Stimulated activated CD8-positive, alpha-beta memory T cell treated with anti-CD3 and anti-CD28 coated beads, Interleukin-12 subunit alpha, Interleukin-12 subunit beta, amount 100 ng/mL, for 24 hours (primary cell): ENCODE measurements around the gene COX14.
"Not testable (repeated sequence)": the region's sequence is repeated elsewhere in the genome, so short reads cannot be mapped to it uniquely, and the experiment has no call there.

Experiments used
- DNase-seq: peaks from one replicate; pipeline ENCODE4 v3.0.0-alpha.2; 2020; ENCODE audit errors: extremely low read depth

The COX14 gene

DNA sequence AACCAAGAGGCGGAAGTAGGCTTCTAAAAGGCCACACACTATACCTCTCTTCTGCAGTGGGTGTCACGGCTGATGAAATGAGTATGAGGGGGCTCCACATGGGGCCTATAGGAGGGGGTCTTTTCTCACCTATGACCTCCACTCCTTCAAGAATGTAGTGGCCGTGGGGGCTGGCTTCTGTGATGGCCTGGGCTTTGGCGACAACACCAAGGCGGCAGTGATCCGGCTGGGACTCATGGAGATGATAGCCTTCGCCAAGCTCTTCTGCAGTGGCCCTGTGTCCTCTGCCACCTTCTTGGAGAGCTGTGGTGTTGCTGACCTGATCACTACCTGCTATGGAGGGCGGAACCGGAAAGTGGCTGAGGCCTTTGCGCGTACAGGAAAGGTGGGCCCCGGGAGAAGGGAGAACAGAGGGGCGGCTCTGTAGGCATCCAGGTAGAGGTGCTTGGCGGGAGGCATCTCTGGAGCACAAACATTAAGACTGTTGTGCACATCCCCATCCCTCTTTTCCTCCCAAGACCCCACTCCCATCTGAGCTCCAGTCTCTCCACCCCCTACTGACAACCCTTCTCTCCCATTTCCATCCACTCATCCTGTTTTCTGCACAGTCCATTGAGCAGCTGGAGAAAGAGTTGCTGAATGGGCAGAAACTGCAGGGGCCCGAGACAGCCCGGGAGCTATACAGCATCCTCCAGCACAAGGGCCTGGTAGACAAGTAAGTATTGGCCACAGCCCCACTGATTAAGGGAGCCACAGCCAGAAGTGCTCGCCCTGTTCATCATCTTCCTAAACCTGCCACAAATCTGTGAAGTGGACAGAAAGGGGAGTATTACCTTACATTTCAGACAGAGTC is 4.4 kb upstream of the COX14 start:
- DNase-seq: no peak

DNA sequence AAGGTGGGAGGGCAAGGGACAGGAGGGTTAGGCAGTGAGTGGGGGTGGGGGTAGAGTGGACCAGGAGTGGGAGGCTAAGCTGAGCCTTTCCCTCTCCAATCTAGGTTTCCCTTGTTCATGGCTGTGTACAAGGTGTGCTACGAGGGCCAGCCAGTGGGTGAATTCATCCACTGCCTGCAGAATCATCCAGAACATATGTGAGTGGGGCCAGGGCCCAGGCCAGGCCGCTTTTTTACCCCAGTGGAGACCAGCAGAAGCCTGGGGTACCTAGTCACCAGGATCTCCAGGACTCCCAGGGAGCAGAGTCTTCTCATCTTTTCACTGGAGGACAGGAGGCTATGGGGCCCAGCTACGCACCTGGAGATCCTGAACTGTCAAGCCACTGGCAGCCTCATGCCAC is 2.7 kb upstream of the COX14 start:
- no peak for DNase-seq

DNA sequence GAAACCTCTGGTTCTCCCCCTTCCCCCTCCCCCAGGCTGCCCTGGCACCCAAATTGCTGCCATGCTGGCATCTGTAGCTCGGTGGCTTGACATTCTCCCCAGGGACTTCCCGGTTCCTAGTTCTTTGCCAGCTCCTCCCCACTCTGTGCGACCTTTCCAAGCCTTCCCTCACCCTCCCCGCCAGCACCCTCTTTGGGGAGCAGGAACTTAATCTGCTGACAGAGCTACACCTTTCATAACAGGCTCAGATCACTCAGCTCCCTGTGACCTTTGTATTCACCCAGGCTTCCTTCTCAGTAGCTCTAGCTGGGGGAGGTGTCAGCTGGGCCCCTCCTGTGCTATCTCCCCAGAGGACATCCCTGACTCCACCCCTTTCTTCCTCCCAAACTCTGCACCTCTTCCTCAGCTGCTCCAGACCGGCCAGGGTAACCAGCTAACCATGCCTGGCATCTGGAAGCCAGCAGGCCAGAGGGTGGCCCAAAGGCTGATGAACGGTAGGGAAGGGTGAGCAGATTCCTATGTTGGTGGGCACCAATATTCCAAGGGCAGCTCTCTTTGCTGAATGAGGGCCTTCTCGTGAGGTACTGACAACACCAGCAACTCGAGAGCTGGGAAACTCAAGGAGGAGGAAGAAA is 1.8 kb upstream of the COX14 start:
- DNase-seq: no peak

DNA sequence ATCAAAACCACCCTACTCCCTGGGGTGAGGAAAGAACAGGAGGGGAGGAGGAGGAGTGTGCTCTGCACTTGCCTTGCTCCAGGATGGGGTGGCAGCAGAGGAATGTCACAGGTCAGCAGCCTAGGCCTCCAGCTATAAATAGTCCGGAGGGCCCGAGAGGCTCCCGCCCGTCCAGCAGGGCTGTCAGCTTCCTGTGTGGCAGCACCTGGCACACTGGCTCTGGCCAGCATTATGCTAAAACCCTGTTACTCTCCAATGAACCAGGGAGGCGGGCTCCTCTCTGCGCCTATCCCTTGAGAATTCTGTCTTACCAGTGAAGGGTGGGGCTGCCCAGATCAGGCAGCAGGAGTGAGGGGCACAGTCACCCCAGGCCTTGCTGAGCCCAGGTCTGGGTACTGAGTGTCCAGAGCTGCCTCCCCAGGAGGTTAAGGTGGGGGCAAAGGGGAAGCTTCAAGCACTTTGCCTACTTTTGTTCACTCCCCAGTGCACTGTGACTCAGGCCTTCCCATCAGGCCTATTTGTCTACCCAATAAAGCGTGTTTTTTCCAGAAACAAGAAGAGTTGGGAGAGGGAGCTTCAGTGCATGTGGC is 1.2 kb upstream of the COX14 start:
- no peak for DNase-seq

DNA sequence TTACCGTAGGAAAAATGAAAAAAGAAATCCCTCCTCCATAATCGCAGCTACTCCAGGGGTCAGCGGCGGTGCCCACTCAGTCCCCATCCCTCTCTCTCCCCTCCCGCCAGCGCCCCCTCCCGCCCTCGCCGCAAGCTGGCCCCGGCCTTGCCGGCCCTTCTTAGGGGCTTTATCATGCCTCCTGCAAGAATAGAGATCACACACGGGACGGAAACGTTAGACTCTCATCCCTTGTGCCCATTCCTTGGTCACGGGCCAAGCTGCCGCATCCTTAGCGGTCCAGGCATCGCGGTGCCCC is 692 bp upstream of the COX14 start:
- no peak for DNase-seq

DNA sequence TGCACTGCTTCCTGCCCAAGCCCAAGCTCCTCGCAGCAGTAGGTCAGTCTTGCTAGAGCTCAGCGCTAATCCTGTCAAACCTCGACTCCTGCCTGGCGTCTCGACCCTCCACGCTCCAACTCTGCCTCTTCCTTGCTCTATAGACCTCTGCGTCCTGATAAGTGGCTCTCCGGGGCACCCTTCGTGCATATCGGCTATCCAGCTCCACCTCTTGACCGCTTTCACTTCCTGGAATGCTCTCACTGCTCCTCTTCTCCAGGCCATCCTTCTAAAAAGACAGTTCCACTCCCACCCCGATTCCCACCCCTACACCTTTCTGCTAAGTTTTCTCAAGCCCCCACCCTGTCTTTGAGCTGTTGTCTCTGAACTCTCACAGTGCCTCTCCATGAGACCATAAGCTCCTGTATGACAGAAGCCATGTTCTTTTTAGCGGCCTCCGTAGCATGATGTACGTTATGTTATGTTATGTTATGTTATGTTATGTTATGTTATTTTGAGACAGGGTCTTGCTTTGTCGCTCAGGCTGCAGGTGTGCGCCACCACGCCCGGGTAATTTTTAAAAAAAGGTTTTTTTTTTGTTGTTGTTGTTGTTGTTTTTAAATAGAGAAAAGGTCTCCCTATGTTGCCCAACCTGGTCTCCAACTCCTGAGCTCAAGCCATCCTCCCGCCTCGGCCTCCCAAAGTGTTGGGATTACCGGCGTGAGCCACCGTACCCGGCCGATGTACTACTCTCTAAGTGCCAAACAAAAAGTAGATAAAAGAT is 601 bp downstream of the COX14 start:
- DNase-seq: no peak

DNA sequence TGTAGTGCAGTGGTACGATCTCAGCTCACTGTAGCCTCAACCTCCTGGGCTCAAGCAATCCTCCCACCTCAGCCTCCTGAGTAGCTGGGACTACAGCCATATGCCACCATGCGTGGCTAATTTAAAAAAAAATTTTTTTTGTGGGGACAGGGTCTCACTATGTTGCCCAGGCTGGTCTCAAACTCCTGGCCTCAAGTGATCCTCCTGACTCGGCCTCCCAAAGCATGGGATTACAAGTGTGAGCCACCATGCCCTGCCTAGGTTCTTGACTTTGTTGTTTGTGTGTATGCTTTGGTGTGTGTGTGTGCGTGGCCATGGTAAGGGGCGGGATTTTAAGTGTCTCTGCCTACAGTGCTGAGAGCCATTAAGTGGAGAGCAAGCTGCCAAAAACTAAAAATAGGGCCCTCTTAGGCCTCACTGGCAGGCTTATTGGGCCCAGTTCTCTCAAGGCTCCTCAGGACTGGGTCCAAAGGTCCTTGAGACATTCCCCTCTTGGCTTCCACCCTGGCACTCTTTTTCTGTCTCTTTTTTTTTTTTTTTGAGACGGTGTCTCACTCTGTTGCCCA is 5.1 kb downstream of the COX14 start:
- DNase-seq: no peak

DNA sequence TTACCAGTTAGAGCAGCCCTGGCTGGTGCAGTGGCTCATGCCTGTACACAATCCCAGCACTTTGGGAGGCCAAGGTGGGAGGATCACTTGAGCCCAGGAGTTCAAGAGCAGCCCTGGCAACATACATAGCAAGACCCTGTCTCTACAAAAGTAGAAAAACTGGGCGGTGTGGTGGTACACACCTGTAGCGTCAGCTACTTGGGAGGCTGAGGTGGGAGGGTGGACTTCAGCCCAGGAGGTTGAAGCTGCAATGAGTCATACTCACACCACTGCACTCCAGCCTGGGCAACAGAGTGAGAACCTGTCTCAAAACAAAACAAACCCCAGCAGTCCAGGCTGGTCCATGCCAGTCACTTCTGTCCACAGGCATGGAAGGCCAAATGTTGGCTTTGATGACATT is 7.4 kb downstream of the COX14 start:
- no peak for DNase-seq

DNA sequence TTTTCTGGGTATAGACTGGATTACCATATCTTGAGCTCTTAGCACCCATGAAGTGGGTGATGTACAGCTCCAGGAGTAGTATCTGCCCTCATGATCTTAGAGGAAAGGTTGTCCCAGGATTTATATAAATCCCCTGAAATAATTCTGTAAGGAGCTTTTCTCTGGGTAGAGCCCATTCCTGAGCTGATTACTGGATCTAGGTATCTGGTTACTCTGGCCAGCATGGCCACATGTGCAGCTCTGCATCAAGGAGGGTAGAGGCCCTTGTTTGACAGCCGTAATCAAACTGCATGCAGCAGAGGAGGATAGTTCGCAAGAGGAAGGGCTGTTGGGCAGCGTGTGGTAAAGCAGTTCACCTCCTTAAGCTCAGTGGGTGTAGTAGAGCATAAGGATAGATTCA is 8.5 kb downstream of the COX14 start:
- DNase-seq: no peak

DNA sequence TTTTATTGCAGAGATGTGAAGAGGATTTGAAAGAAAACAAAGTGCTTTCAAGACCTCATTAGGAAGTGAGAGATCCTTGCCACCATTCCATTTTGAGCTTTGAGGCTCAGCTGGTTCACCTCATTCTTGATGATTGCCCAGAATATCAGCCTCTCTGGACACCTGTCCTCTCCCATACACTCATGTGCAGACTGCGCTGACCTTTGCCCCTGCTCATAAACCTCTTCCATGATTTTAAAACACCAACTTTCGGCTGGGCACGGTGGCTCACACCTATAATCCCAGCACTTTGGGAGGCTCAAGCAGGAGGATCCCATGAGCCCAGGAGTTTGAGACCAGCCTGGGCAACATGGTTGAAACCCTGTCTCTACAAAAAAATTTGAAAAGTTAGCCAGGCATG is 8.9 kb downstream of the COX14 start:
- no peak for DNase-seq

DNA sequence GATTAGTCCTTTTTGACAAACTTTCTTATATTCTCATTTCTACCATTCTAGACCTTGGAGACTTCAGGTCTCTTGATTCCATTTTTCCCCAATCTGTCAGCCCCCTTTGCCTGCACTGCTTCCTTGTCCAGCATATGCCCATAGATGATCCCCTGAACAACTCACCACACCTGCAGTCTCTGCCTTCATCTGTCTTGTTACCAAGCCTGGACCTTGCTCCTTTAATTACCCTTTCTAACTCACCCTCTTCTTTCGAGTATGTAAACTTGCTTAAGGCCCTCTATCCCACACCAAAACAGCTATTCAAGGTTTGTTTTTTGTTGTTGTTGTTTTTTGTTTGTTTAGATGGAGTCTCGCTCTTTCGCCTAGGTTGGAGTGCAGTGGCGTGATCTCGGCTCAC is 9.6 kb downstream of the COX14 start:
- DNase-seq: no peak

DNA sequence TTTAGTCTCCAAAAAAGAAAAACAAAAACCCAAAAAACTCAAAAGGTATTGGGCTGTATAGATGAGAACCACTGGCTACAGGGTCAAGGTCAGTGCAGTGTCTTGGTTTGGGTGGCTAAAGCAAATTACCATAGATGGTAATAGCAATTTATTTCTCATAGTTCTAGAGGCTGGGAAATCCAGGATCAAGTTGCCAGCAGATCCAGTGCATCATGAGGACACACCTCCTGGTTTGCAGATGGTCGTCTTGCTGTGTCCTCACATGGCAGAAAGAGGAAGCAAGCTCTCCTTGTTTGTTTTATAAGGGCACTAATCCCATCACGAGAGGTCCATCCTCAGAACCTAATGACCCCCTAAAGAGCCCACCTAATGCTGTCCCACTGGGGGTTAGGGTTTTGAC is 11.2 kb downstream of the COX14 start:
- no peak for DNase-seq

DNA sequence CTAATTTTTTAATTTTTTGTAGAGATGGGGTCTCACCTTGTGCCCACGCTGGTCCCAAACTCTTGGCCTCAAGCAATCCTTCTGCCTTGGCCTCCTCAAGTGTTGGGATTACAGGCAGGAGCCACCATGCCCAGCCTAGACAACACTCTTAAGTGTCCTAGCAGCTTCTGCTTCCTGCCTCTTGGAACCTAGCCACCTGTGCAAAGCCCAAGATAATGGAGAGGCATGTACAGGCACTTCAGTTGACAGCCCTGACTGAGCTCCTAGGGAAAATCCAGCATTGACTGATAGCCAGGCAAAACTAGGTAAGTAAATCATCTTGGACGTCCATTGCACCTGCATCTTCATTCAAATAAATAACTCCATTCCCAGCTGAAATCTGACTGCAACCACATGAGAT is 15.5 kb downstream of the COX14 start:
- DNase-seq: no peak

DNA sequence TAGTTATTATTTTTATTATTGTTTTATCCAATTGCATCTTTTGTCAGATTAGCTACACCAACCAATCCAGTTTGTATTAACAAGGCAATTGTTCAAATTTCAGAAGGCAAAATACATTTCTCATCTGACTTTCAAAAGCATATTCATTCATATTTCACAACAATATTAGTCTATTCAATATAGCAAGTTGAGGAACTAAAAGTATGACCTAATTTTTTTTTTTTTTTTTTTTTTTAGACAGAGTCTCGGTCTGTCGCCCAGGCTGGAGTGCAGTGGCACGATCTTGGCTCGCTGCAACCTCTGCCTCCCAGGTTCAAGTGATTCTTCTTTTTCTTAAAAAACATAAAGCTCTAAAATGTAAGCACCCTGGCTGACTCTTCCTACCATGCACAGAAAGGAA is 17.3 kb downstream of the COX14 start:
- DNase-seq: no peak

DNA sequence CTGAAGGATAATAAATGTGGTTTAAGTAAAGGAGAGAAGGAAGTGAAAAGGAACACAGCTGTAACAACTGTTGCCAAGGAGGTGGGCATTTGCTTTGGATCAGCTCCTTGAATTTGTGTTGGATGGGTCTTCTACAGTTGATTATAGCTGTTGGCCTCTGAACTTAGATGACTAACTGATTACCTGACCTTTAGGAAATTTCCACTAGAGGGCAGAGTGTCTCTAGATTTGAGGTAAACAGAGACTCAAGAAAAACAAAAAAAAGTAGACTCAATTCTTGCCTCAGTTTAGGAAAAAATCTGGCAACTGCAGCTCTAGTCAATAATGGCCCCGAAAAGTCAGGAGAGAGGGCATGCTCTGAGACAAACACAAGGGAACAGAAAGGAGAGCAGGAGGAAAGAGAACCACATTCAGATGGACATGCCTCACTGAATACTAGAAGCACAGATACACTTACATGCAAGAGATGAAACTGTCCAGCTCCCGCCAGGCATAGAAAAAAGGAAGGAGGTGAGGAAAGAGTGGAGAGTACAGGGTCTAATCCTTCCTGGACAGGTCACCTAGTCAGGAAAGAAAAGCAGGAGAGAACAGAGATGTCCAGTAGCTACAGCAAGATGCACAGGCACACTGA is 20.6 kb downstream of the COX14 start:
- no peak for DNase-seq

DNA sequence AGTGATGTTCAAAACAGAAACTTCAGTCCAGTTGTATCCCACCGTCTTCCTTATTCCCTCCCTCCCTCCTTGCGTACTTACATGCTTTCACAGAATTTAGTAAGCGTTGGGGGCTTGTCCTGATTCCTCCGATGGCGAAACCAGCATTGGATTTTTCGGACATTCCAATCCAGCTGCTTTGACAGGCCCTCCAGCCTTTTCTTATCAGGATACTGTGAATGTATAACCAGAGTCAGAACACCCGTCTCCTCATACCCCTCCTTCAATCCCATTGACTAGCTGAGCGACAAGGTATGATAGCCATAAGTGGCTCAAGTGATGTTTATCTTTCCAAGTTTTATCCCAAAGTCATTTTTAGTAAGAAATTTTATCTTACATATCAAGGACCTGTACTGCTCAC is 31.0 kb downstream of the COX14 start:
- DNase-seq: no peak

DNA sequence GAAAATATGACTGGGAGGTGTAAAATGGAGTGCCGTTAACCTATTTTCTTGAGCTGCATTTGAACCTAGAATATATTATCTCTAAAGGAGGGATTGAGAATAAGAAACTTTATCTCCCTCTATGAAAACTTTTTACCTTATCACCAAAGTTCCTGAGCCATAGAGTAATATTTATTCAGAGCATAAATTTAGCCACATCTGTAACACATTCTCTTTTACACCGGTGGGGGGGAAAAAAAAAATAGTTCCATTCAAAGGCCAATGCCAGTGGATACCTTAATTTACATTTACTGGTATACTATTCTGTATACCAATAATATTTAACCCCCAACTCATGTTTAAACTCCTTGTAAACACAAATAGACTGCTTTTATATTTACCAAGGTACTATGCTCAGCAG is 33.4 kb downstream of the COX14 start:
- no peak for DNase-seq

DNA sequence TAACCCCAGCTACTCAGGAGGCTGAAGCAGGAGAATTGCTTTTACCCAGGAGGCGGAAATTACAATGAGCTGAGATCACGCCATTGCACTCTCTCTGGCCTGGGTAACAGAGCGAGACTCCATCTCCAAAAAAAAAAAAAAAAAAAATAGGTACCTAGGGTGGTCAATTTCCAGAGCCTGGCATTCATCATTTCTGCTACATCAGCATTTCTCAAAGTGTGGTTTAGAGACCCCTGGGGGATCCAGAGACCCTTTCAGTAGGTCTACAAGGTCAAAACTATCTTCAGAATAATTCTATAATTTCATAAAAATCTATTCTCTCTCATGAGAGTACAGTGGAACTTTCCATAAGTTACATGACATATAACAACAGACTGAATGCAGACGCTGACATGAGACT is 35.2 kb downstream of the COX14 start:
- DNase-seq: no peak

DNA sequence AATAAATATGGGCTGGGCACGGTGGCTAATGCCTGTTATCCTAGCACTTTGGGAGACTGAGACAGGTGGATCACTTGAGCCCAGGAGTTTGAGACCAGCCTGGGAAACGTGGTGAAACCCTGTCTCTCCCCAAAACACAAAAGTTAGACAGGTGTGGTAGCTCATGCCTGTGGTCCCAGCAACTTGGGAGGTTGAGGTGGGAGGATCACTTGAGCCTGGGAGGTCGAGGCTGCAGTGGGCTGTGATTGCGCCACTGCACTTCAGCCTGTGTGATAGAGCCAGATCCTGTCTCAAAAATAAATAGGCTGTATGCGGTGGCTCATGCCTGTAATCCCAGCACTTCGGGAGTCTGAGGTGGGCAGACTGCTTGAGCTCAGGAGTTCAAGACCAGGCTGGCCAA is 36.0 kb downstream of the COX14 start:
- DNase-seq: not testable (repeated sequence)

DNA sequence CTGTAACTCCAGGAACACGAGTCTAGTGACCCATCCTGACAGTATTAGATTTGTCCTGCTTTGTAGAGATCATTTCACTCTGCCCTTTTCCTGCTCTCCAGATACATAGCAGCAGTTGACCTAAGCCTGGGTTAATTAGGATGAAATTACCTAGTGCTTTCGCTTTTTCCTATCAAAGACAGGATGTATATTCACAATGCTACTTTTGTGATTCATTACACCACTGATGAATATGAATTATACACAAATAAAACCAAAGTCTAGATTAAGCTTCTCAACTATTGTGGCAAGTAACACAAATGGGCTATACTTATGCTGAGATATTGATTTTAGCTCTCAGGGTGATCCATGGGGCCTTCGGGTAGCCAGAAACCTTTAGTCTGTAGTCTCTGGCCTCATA is 37.3 kb downstream of the COX14 start:
- no peak for DNase-seq

DNA sequence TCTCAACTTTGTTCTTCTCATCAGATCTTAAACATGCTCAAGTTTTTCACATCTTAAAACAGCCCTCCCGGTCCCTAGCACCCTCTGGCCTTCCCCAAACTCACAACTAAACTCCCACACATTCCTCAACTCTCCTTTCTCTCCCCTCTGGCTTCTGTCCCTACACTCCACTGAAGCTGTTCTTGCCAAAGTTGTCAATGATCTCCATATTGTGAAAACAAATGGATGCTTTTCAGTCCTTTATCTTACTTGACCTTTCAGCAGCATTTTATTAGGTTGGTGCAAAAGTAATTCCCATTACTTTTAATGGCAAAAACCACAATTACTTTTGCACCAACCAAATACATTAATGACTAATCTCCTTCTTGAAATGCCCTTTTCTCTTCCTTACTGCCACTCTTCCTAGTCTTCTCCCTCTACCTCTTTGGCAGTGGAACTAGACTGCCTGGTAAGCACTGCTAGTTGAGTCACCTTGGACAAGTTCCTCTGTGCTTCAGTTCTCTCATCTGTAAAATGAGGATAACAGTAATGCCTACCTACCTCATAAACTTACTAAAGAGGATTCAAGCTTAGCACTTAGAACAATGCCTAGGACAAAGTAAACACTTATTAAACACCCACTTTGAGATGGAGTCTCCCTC is 39.1 kb downstream of the COX14 start:
- DNase-seq: no peak
